K562 (cell line): ENCODE measurements around the gene B3GNT9. TPM values are rescaled to one million over a fixed set of nuclear protein-coding genes. Genes with fewer than 3 reads are reported as not detected.

Source experiments
- ATAC-seq: fragments of 200-7000 bp; cut with Tn5 transposase; 3 replicates; pipeline ENCODE4 v1.9.1; 2020; ENCODE audit warnings: moderate library complexity
- BruUV-seq: library from RNA; stranded (reverse); fragments of 400-500 nt; replicated peaks from 2 replicates; lab custom pipeline; 2021; lab: Mats Ljungman, UMichigan
- CTCF ChIA-PET: fragments of 300-600 bp; formaldehyde crosslinking; extraction: SDS; loops from one replicate; lab custom pipeline; 2021; ENCODE audit warnings: low intra/inter-chr PET ratio; lab: Yijun Ruan, JAX
- POLR2A ChIA-PET: fragments of 300-600, 350-650 bp; sonication (Branson Sonifier 250); formaldehyde crosslinking; extraction: SDS; loops from one replicate; lab custom pipeline; 2021; ENCODE audit warnings: antibody characterized with exemption, inconsistent platforms; lab: Yijun Ruan, JAX
- DNase-seq, 4 experiments: peaks; one replicate each; pipeline versions ENCODE4 v3.0.0 to v3.0.0-alpha.2; 2011 to 2018; ENCODE audit warnings: low spot score in 3 of 4, mixed read lengths in 3 of 4; ENCODE audit errors: extremely low read depth in 1 of 4
- FAIRE-seq: peaks from 2 replicates; lab custom pipeline; 2011; peaks lifted over from hg19 to GRCh38; lab: Jason Lieb, UNC
- H2AFZ ChIP-seq: 2 replicates; pipeline ENCODE4 v1.6.0; 2011; ENCODE audit warnings: low read depth, low read length, control low read depth, inconsistent platforms
- H3K27ac ChIP-seq: fragments of 200-600 bp; 3 replicates; pipeline ENCODE4 v1.8.0; 2011; ENCODE audit warnings: low read depth, mild to moderate bottlenecking, control low read depth, inconsistent platforms, low read length, moderate library complexity, mixed read lengths; ENCODE audit errors: extremely low read depth
- H3K27me3 ChIP-seq, 2 experiments: fragments of 300-600 bp in 1 of 2; 2 replicates in 1 of 2; 3 replicates in 1 of 2; pipeline versions ENCODE4 v1.6.0 to v1.8.0; 2011; ENCODE audit warnings: inconsistent platforms in 2 of 2, low read length in 2 of 2, mild to moderate bottlenecking in 1 of 2, mixed read lengths in 1 of 2, moderate library complexity in 1 of 2; ENCODE audit not compliant: control insufficient read depth in 2 of 2, insufficient read depth in 2 of 2
- H3K36me3 ChIP-seq: fragments of 300-600 bp; 3 replicates; pipeline ENCODE4 v1.8.0; 2011; ENCODE audit warnings: mild to moderate bottlenecking, low read length, inconsistent platforms; ENCODE audit not compliant: control insufficient read depth, insufficient read depth
- H3K4me1 ChIP-seq, 2 experiments: fragments of 200-600 bp in 1 of 2; replicated peaks in 1 of 2; 2 replicates in 1 of 2; 3 replicates in 1 of 2; pipeline versions ENCODE4 v1.5.1 to v1.8.0; 2011; ENCODE audit warnings: inconsistent platforms in 2 of 2, low read length in 2 of 2, mild to moderate bottlenecking in 1 of 2, mixed read lengths in 1 of 2, moderate library complexity in 1 of 2; ENCODE audit not compliant: control insufficient read depth in 2 of 2, insufficient read depth in 2 of 2
- H3K4me2 ChIP-seq: 2 replicates; pipeline ENCODE4 v1.6.1; 2011; ENCODE audit warnings: low read length, control low read depth, inconsistent platforms, mixed read lengths; ENCODE audit not compliant: insufficient read depth
- H3K4me3 ChIP-seq: fragments of 200-600 bp; sonication (generic), shearing (Covaris generic); 2 replicates; pipeline ENCODE4 v1.5.1; 2016; ENCODE audit warnings: control low read depth, inconsistent platforms
- H3K79me2 ChIP-seq: fragments of 200-600 bp; 3 replicates; pipeline ENCODE4 v1.8.0; 2011; ENCODE audit warnings: low read length, inconsistent platforms; ENCODE audit not compliant: control insufficient read depth, insufficient read depth
- H3K9ac ChIP-seq, 2 experiments: 2 replicates each; pipeline versions ENCODE4 v1.6.0 to v1.6.1; 2011; ENCODE audit warnings: low read depth in 2 of 2, low read length in 2 of 2, control low read depth in 1 of 2, inconsistent platforms in 1 of 2, mild to moderate bottlenecking in 1 of 2, mixed read lengths in 1 of 2; ENCODE audit not compliant: insufficient read depth in 1 of 2
- H3K9me1 ChIP-seq: one replicate; pipeline ENCODE4 v1.6.0; 2011; ENCODE audit warnings: inconsistent platforms, mild to moderate bottlenecking, low read length, moderate library complexity; ENCODE audit not compliant: control insufficient read depth, insufficient read depth
- H3K9me3 ChIP-seq: replicated peaks from 2 replicates; pipeline ENCODE4 v1.5.1; 2011; ENCODE audit warnings: low read depth, low read length, inconsistent platforms; ENCODE audit not compliant: control insufficient read depth, insufficient read depth
- H4K20me1 ChIP-seq: replicated peaks from 2 replicates; pipeline ENCODE4 v1.6.1; 2011; ENCODE audit warnings: low read length, inconsistent platforms, mixed read lengths; ENCODE audit not compliant: control insufficient read depth, insufficient read depth
- CBX2 ChIP-seq: fragments of 200-600 bp; sonication (generic); IDR thresholded peaks from one replicate; pipeline ENCODE4 v1.6.1; 2012; ENCODE audit warnings: mild to moderate bottlenecking, low read length, inconsistent platforms; ENCODE audit not compliant: insufficient read depth, poor library complexity, severe bottlenecking
- KHSRP ChIP-seq: fragments of 450-650 bp; IDR thresholded peaks from 2 replicates; pipeline ENCODE4 v1.6.1; 2017
- MAFF ChIP-seq: IDR thresholded peaks from 2 replicates; pipeline ENCODE4 v1.6.1; 2012; ENCODE audit warnings: low read length, improper control_type of control experiment
- NFE2L1 ChIP-seq: fragments of 450-650 bp; IDR thresholded peaks from 2 replicates; pipeline ENCODE4 v1.6.1; 2016; ENCODE audit warnings: missing genetic modification characterization, low read depth, mild to moderate bottlenecking, missing compliant biosample characterization, moderate library complexity, borderline replicate concordance
- PHB ChIP-seq: fragments of 250-450 bp; sonication (Bioruptor Pico); IDR thresholded peaks from 2 replicates; pipeline ENCODE4 v1.5.0; 2021
- PRDM10 ChIP-seq: fragments of 450-650 bp; IDR thresholded peaks from 2 replicates; pipeline ENCODE4 v1.6.1; 2018; ENCODE audit not compliant: partially characterized antibody
- RBM14 ChIP-seq: fragments of 200-400 bp; formaldehyde crosslinking; IDR thresholded peaks from 2 replicates; pipeline ENCODE4 v1.6.1; 2018; ENCODE audit warnings: low read depth, mild to moderate bottlenecking, low read length, moderate library complexity, borderline replicate concordance; ENCODE audit not compliant: insufficient read depth
- SNAPC5 ChIP-seq: fragments of 250-450 bp; sonication (Bioruptor Pico); IDR thresholded peaks from 2 replicates; pipeline ENCODE4 v1.8.0; 2021; ENCODE audit warnings: moderate library complexity, mild to moderate bottlenecking, inconsistent platforms
- ZNF184 ChIP-seq: sonication (generic); formaldehyde crosslinking; IDR thresholded peaks from 2 replicates; pipeline ENCODE4 v1.5.0; 2020; ENCODE audit warnings: missing genetic modification reagents
- ZNF280B ChIP-seq: fragments of 250-450 bp; sonication (Bioruptor Pico); IDR thresholded peaks from 2 replicates; pipeline ENCODE4 v1.5.1; 2021; ENCODE audit warnings: mild to moderate bottlenecking
- ZNF408 ChIP-seq: fragments of 250-450 bp; sonication (Bioruptor Pico); IDR thresholded peaks from 2 replicates; pipeline ENCODE4 v1.4.0; 2020; ENCODE audit warnings: low read depth, mild to moderate bottlenecking, moderate library complexity
- ZNF785 ChIP-seq: fragments of 250-450 bp; sonication (Bioruptor Pico); IDR thresholded peaks from 2 replicates; pipeline ENCODE4 v1.4.0; 2020; ENCODE audit warnings: mild to moderate bottlenecking
- WGBS: fragments of 100-300 bp; shearing (Covaris generic); methylation state at CpG from one replicate; pipeline ENCODE4 v1.1.6; 2016; ENCODE audit warnings: low coverage, mixed read lengths; ENCODE audit not compliant: insufficient coverage; ENCODE audit errors: missing lambda C conversion rate; 5-methylcytosine and 5-hydroxymethylcytosine counted together
- in situ Hi-C: fragments of 300-500 bp; cut with MboI; formaldehyde crosslinking; loops from 4 replicates; pipeline ENCODE4 v1.15.0; 2018; ENCODE audit warnings: inconsistent platforms, mixed read lengths
- intact Hi-C: fragments of 100-400 bp; cut with micrococcal nuclease; formaldehyde crosslinking; loops from 2 replicates; pipeline ENCODE4 v1.14.2; 2022
- polyA plus RNA-seq, 8 experiments: library from polyadenylated mRNA; depleted of rRNA in 4 of 8; stranded (reverse) in 5 of 8; unstranded in 3 of 8; fragments of >200 nt; fragmentation: Nextera tagmentation in 2 of 8; fragmentation: Illumina TruSeq in 1 of 8; extraction: Ambion mirVana in 2 of 8; extraction: Trizol in 1 of 8; gene quantifications; 2 replicates each; pipeline versions ENCODE4 v1.2.1 to v1.2.3, GENCODE V29; 2011 to 2014; ENCODE audit warnings: inconsistent platforms in 1 of 8, missing spikeins in 1 of 8
- total RNA-seq, 7 experiments: library from RNA; depleted of rRNA in 6 of 7; stranded (reverse); fragments of >200 nt in 6 of 7; fragmentation: Illumina TruSeq in 2 of 7; extraction: Trizol in 2 of 7; gene quantifications; 2 replicates each; pipeline versions ENCODE4 v1.2.1 to v1.2.3, GENCODE V29; 2011 to 2021; ENCODE audit warnings: low replicate concordance in 1 of 7
- TF ChIP-seq, protein P1 (sequence below): fragments of 200-400 bp; formaldehyde crosslinking; IDR thresholded peaks from 2 replicates; pipeline ENCODE4 v1.6.1; 2017; ENCODE audit warnings: mild to moderate bottlenecking, low read depth, low read length, moderate library complexity

B3GNT9 gene
- total and polyA plus RNA-seq, 9 of the 15 experiments (the other 6 are each of a cell fraction or from before 2014, with no cell fraction given): 0.01 to 1.8 (median 1.1) TPM; not detected in 1

DNA sequence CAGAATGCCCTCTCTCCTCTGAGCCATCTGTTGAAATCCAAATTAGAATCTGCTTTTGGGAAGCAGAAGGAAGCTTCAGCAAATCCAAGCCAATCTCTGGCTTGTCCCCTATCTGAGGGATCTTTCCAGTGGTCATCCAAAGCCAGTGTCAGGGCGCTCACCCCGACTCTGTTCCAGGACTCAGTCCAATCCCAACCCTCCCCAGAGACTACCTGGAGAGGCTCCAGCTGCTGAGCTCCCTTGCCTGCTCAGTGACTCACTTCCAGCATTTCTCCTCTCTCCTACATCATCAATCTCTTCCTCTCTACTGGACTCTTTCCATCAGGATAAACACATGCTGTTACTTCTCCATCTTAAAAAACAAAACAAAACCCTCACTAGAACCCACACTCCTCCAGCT is 30.5 kb upstream of the B3GNT9 start (continued):
- TF ChIP-seq CBX2 (no peak), ZNF408 (CRISPR knock-in tag) (no peak), ZNF184 (CRISPR knock-in tag) (no peak)

DNA sequence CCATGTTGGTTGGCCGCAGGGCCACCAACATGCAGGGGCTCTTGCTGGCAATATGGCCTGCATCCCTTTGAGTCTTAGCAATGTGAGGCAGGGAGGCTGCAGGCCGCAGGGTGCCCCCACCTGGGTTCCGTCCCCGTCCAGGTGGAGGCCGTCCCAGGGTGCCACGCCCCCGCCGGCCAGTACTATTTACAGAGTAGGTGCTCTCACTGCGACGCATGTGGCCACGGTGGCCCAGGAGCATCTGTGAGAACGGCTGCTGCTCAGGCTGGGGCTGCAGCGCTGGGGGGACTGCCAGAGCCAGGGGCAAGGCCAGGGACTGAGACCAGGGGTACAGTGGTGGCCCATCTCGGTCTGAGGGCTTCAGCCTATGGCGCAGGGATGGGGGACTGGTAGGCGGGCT is 29.4 kb upstream of the B3GNT9 start:
- no peaks in the 10 kb centered on the region for H3K27me3 ChIP-seq
- ATAC-seq: no peak
- no peak overlapping the region for H3K4me2 ChIP-seq
- H3K4me1 ChIP-seq: peaks cover 10 to 51% of the 10 kb centered on the region in 2 experiments
- H3K36me3 ChIP-seq: no peaks in the 10 kb centered on the region
- no peak for DNase-seq
- peak overlapping the region in 1 of 2 experiments; percentile 65; a peak in 1 of 4 replicates for H3K9ac ChIP-seq
- intact Hi-C loops (loop anchor here (10.0 kb wide), 2 partner anchors 165 to 225 kb away; no protein-coding TSS in a partner anchor), in situ Hi-C loops (no loop called here)
- no TSS peak for BruUV-seq
- WGBS: 83% methylated on average over 16 of the region's 16 CpGs
- H3K27ac ChIP-seq: no peak overlapping the region
- H3K9me3 ChIP-seq: no peaks in the 10 kb centered on the region
- FAIRE-seq: no peak
- ChIA-PET CTCF (no interaction called here), POLR2A (no interaction called here)
- H3K9me1 ChIP-seq: no peaks in the 10 kb centered on the region
- no peak overlapping the region for H3K4me3 ChIP-seq
- H2AFZ ChIP-seq: no peak overlapping the region
- peaks cover 14% of the 10 kb centered on the region for H3K79me2 ChIP-seq
- peaks cover 5% of the 10 kb centered on the region for H4K20me1 ChIP-seq
- TF ChIP-seq NFE2L1 (tag) (no peak), ZNF785 (CRISPR knock-in tag) (no peak), RBM14 (no peak), PRDM10 (no peak), PHB (CRISPR knock-in tag) (no peak), MAFF (no peak), KHSRP (no peak), ZNF280B (CRISPR knock-in tag) (no peak), SNAPC5 (no peak)
- TF ChIP-seq, protein P1, sequence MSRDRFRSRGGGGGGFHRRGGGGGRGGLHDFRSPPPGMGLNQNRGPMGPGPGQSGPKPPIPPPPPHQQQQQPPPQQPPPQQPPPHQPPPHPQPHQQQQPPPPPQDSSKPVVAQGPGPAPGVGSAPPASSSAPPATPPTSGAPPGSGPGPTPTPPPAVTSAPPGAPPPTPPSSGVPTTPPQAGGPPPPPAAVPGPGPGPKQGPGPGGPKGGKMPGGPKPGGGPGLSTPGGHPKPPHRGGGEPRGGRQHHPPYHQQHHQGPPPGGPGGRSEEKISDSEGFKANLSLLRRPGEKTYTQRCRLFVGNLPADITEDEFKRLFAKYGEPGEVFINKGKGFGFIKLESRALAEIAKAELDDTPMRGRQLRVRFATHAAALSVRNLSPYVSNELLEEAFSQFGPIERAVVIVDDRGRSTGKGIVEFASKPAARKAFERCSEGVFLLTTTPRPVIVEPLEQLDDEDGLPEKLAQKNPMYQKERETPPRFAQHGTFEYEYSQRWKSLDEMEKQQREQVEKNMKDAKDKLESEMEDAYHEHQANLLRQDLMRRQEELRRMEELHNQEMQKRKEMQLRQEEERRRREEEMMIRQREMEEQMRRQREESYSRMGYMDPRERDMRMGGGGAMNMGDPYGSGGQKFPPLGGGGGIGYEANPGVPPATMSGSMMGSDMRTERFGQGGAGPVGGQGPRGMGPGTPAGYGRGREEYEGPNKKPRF: no peak
